ENCODE measurements around the gene PARM1. TPM values are rescaled to one million over a fixed set of nuclear protein-coding genes. Genes with fewer than 3 reads are reported as not detected.

Gene PARM1
- total and polyA plus RNA-seq, 2 experiments from 2014 or later, result 107 to 154 TPM

GRCh38 chr4:74897386-74897785, 35.5 kb upstream of the PARM1 start:
- H3K27me3 ChIP-seq, result no peaks in the 10 kb centered on the region
- H3K4me2 ChIP-seq, result no peak overlapping the region
- H2AFZ ChIP-seq, result no peak overlapping the region
- DNase-seq (ENCODE audit: low spot score), result no peak
- H3K9me2 ChIP-seq (replicated peaks; ENCODE audit: insufficient read depth), result no peaks in the 10 kb centered on the region
- H3K27ac ChIP-seq, result no peak overlapping the region
- no peaks in the 10 kb centered on the region for H3K36me3 ChIP-seq (replicated peaks; ENCODE audit: insufficient read depth, low read depth)
- no peaks in the 10 kb centered on the region for H4K20me1 ChIP-seq (ENCODE audit: insufficient read depth, poor library complexity, severe bottlenecking)
- WGBS (ENCODE audit: low lambda C conversion rate, missing lambda C conversion rate), result 81% methylated on average over 2 of the region's 2 CpGs
- no peaks in the 10 kb centered on the region for H3K9me3 ChIP-seq (ENCODE audit: low read depth)
- H3K4me1 ChIP-seq (ENCODE audit: insufficient read depth), result no peaks in the 10 kb centered on the region
- no peak overlapping the region for H3K4me3 ChIP-seq
- TF ChIP-seq, protein P1, sequence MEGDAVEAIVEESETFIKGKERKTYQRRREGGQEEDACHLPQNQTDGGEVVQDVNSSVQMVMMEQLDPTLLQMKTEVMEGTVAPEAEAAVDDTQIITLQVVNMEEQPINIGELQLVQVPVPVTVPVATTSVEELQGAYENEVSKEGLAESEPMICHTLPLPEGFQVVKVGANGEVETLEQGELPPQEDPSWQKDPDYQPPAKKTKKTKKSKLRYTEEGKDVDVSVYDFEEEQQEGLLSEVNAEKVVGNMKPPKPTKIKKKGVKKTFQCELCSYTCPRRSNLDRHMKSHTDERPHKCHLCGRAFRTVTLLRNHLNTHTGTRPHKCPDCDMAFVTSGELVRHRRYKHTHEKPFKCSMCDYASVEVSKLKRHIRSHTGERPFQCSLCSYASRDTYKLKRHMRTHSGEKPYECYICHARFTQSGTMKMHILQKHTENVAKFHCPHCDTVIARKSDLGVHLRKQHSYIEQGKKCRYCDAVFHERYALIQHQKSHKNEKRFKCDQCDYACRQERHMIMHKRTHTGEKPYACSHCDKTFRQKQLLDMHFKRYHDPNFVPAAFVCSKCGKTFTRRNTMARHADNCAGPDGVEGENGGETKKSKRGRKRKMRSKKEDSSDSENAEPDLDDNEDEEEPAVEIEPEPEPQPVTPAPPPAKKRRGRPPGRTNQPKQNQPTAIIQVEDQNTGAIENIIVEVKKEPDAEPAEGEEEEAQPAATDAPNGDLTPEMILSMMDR (IDR thresholded peaks at IDR 0.05; ENCODE audit: poor library complexity), result no peak
- TF ChIP-seq EZH2 (IDR thresholded peaks at IDR 0.05; ENCODE audit: borderline replicate concordance), result no peak
- TF ChIP-seq EZH2phosphoT487 (IDR thresholded peaks at IDR 0.05; ENCODE audit: low read depth, severe bottlenecking, unreplicated experiment), result no peak
- no peaks in the 10 kb centered on the region for H3K79me2 ChIP-seq

DNA sequence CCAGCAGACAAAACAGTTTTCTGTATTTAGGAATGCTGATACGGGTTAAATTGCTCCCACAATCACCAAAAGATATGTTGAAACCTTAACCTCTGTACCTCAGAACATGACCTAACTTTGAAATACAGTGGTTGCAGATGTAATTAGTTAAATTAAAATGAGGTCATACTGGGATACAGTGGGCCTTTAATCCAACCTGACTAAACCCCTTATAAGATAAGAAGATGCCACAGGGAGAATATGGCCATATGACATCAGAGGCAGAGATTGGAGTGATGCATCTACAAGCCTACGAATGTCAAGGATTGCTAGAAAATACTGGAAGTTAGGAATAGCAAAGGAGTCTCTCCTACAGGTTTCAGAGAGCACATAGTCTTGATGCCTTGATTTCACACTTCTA, 32.1 kb upstream of the PARM1 start:
- Histone ChIP-seq H4K20me1 (ENCODE audit: insufficient read depth, poor library complexity, severe bottlenecking) (no peaks in the 10 kb centered on the region), H3K4me2 (no peak overlapping the region), H3K36me3 (replicated peaks; ENCODE audit: insufficient read depth, low read depth) (no peaks in the 10 kb centered on the region), H3K4me1 (ENCODE audit: insufficient read depth) (no peaks in the 10 kb centered on the region), H3K9me3 (ENCODE audit: low read depth) (no peaks in the 10 kb centered on the region), H3K79me2 (no peaks in the 10 kb centered on the region), H3K27me3 (no peaks in the 10 kb centered on the region), H2AFZ (no peak overlapping the region), H3K9me2 (replicated peaks; ENCODE audit: insufficient read depth) (no peaks in the 10 kb centered on the region), H3K27ac (no peak overlapping the region), H3K4me3 (no peak overlapping the region)
- DNase-seq (ENCODE audit: low spot score), result no peak
- no peak for TF ChIP-seq EZH2 (IDR thresholded peaks at IDR 0.05; ENCODE audit: borderline replicate concordance)
- TF ChIP-seq, protein P1 (IDR thresholded peaks at IDR 0.05; ENCODE audit: poor library complexity), result no peak
- no peak for TF ChIP-seq EZH2phosphoT487 (IDR thresholded peaks at IDR 0.05; ENCODE audit: low read depth, severe bottlenecking, unreplicated experiment)
- 82% methylated on average over 2 of the region's 2 CpGs for WGBS (ENCODE audit: low lambda C conversion rate, missing lambda C conversion rate)

DNA sequence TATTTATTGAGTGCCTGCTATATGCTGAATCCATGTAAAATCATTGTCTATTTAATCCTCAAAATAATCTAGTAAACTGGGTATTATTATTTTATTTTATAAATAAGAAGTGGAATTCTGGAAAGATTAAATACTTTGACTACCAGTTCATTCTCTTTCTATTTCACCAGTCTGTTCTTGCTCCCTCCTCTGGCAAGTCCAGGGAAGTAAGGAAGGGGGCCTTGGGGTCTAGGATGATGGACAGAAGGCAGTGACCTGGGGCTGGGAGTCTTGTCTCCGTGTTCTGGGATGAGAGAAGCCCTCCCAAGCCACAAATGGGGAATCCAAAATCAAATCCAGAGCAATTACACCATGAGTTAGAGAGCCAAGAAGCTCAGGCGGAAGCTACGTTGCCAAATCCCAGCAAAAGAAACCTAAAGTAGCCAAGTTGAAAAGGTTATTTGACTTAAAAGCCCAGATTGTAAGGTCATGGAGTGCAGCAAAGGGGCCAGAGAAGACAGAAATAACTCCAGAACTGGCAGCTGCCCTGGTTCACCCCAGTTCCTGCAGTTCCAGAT, 28.3 kb upstream of the PARM1 start:
- Histone ChIP-seq H3K4me2 (no peak overlapping the region), H2AFZ (no peak overlapping the region), H3K27ac (no peak overlapping the region), H3K4me1 (ENCODE audit: insufficient read depth) (no peaks in the 10 kb centered on the region), H3K9me3 (ENCODE audit: low read depth) (no peaks in the 10 kb centered on the region), H3K27me3 (no peaks in the 10 kb centered on the region), H3K36me3 (replicated peaks; ENCODE audit: insufficient read depth, low read depth) (no peaks in the 10 kb centered on the region), H4K20me1 (ENCODE audit: insufficient read depth, poor library complexity, severe bottlenecking) (no peaks in the 10 kb centered on the region), H3K4me3 (no peak overlapping the region), H3K9me2 (replicated peaks; ENCODE audit: insufficient read depth) (no peaks in the 10 kb centered on the region), H3K79me2 (no peaks in the 10 kb centered on the region)
- TF ChIP-seq EZH2phosphoT487 (IDR thresholded peaks at IDR 0.05; ENCODE audit: low read depth, severe bottlenecking, unreplicated experiment) (no peak), EZH2 (IDR thresholded peaks at IDR 0.05; ENCODE audit: borderline replicate concordance) (no peak)
- TF ChIP-seq, protein P1 (IDR thresholded peaks at IDR 0.05; ENCODE audit: poor library complexity), result no peak
- 88% methylated on average over 3 of the region's 3 CpGs for WGBS (ENCODE audit: low lambda C conversion rate, missing lambda C conversion rate)
- DNase-seq (ENCODE audit: low spot score), result no peak

All from hepatocyte (in vitro differentiated cells).